Measurements from ENCODE around the gene BAHCC1. TPM values are rescaled to one million over a fixed set of nuclear protein-coding genes. Genes with fewer than 3 reads are reported as not detected.

Gene BAHCC1
- total and polyA plus RNA-seq, 2 donors (not counting 3 experiments of a cell fraction or from before 2014, with no cell fraction given): 4.7 to 11.6 TPM

DNA sequence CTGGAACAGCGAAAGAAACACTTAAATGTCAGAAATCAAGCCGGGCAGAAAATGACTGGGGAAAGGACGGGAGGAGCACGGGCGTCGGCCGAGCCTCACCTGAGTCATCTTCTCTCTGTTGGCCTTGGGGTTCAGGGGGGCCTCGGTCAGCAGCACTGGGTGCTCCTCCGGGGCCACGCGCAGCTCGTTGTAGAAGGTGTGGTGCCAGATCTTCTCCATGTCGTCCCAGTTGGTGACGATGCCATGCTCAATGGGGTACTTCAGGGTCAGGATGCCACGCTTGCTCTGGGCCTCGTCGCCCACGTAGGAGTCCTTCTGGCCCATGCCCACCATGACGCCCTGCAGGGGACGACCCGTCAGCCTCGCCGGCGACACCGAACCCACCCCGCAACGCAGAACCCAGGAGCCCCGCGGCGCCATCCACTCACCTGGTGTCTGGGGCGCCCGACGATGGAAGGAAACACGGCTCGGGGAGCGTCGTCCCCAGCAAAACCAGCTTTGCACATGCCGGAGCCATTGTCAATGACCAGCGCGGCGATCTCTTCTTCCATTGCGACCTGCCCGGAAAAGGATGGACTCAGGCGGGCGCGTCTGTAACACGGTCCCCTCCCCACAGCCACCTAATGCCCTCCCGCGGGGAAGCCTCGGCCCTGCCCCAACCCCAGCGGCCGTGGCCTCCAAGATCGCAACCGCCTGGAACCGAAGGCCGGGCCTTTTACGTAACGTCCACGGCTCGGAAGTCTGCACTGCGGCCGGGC, 116.7 kb downstream of the BAHCC1 start:
- POLR2A ChIA-PET: interaction anchor here (0.6 to 1.9 kb wide), 11 partner anchors 9 to 381 kb away, joined by 3 to 10 read pairs (median 3); partner anchors contain the start of gene BAHCC1
- FAIRE-seq (no peak), DNase-seq (ENCODE audit: low read depth, low spot score) (peak; percentile 27)
- Histone ChIP-seq H2AFZ (ENCODE audit: low read depth, low read length) (no peak overlapping the region), H3K9me3 (replicated peaks; ENCODE audit: control insufficient read depth, insufficient read depth, low read length) (no peaks in the 10 kb centered on the region), H3K9ac (replicated peaks; ENCODE audit: extremely low read depth, insufficient read depth, low read length) (peak overlapping the region; percentile 81), H3K27me3 (ENCODE audit: control insufficient read depth in 2 of 2, insufficient read depth in 2 of 2, low read length in 2 of 2) (no peaks in the 10 kb centered on the region), H3K36me3 (ENCODE audit: control insufficient read depth in 2 of 2, extremely low read depth in 1 of 2, insufficient read depth in 2 of 2, low read length in 2 of 2) (peaks cover 15 to 24% of the 10 kb centered on the region in 2 experiments), H3K27ac (ENCODE audit: insufficient read depth, low read depth, low read length) (peak overlapping the region; percentile 9), H3K4me2 (ENCODE audit: insufficient read depth, low read length) (peak overlapping the region; percentile 19), H3K79me2 (ENCODE audit: control insufficient read depth, insufficient read depth, low read length) (peaks cover 56% of the 10 kb centered on the region), H3K4me1 (ENCODE audit: control insufficient read depth, extremely low read depth, insufficient read depth, low read length) (peaks cover 34% of the 10 kb centered on the region), H4K20me1 (replicated peaks; ENCODE audit: control insufficient read depth, extremely low read depth, insufficient read depth, low read length) (peaks cover 2% of the 10 kb centered on the region), H3K9me1 (replicated peaks; ENCODE audit: control insufficient read depth, extremely low read depth, insufficient read depth, low read length) (no peaks in the 10 kb centered on the region), H3K4me3 (replicated peaks in 1 of 3; ENCODE audit: insufficient read depth in 1 of 3, low read depth in 1 of 3, low read length in 3 of 3) (peak overlapping the region; percentile 42 to 93 (median 78))
- dilution Hi-C loops (cut with MboI; ENCODE audit: extremely low pct_ligation_motif_present, low sequenced_read_pairs): no loop called here
- intact Hi-C loops (cut with micrococcal nuclease): loop anchor here (2.0 to 5.0 kb wide), 2 partner anchors 55 to 260 kb away; no protein-coding TSS in a partner anchor
- CTCF ChIA-PET: interaction anchor here (0.6 to 2.4 kb wide), 5 partner anchors 13 to 257 kb away, joined by 3 to 11 read pairs (median 3); no protein-coding TSS in a partner anchor
- TF ChIP-seq POLR2A (IDR thresholded peaks at IDR 0.05; ENCODE audit: low read depth, low read length) (peak; percentile 75), MYC (IDR thresholded peaks at IDR 0.05; ENCODE audit: low read depth, low read length) (no peak), POLR2AphosphoS5 (IDR thresholded peaks at IDR 0.05; ENCODE audit: insufficient read depth, low read depth, low read length) (peak; percentile 62)
- TSS peak; percentile 54 for BruUV-seq (replicated peaks)

DNA sequence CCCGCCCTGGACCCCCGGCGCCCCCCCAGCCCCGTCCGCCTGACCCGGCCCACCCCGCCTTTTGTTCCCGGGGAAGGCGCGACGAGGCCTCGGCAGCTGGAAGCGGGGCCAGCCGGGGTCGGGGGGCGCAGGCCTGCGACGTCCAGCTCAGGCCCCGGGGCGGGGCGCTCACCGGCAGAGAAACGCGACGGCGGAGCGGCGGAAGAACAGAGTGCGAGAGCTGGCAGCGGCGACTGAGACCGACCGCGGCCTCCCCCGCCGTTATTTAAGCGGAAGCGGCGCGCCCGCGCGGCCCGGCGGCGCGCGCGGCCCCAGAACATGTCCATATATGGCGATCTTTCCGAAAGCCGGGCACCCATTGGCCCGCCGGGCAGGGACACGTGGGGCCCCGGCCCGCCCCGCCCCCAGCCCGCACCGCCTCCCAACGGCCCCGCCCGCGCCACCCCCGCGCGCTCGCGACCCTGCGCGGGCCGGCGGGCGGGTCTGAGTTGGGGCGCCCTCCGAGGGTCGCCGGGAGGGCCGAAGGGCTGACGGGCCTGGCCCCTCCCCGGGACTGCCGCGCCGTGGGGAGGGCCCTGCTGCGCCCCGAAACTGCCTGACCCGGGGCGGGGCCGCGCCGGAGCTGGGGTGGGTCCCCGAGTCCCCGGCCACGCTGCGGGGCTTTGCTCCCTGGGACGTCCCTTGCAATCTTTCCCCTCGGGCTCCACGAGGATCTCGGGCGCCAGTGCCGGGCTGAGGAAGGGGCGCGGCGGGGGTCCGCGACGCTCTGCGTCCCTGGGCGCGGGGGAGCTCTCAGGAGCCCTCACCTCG, 117.5 kb downstream of the BAHCC1 start, which contains the start of gene ACTG1:
Gene ACTG1, minus strand, starts transcription at position 238 of the 810 bp plus-strand sequence. CDS start 445 bp downstream, outside the sequence.
- H3K4me2 ChIP-seq (ENCODE audit: insufficient read depth, low read length): peak within 1 kb of the TSS; percentile 73
- H3K36me3 ChIP-seq (ENCODE audit: control insufficient read depth in 2 of 2, extremely low read depth in 1 of 2, insufficient read depth in 2 of 2, low read length in 2 of 2): peaks cover 15 to 24% of the 10 kb centered on the region in 2 experiments
- H4K20me1 ChIP-seq (replicated peaks; ENCODE audit: control insufficient read depth, extremely low read depth, insufficient read depth, low read length): peaks cover 2% of the 10 kb centered on the region
- ChIA-PET CTCF (interaction anchor here (0.6 to 2.4 kb wide), 5 partner anchors 13 to 258 kb away, joined by 3 to 11 read pairs (median 3); no protein-coding TSS in a partner anchor), POLR2A (interaction anchor here (0.6 to 1.9 kb wide), 11 partner anchors 10 to 381 kb away, joined by 3 to 10 read pairs (median 3); partner anchors contain the start of gene BAHCC1)
- H3K4me3 ChIP-seq (replicated peaks in 1 of 3; ENCODE audit: insufficient read depth in 1 of 3, low read depth in 1 of 3, low read length in 3 of 3): peak within 1 kb of the TSS; percentile 42 to 93 (median 78)
- peaks cover 36% of the 10 kb centered on the region for H3K4me1 ChIP-seq (ENCODE audit: control insufficient read depth, extremely low read depth, insufficient read depth, low read length)
- dilution Hi-C loops (cut with MboI; ENCODE audit: extremely low pct_ligation_motif_present, low sequenced_read_pairs) (no loop called here), intact Hi-C loops (cut with micrococcal nuclease) (loop anchor here (1.0 to 5.0 kb wide), 3 partner anchors 54 to 260 kb away; no protein-coding TSS in a partner anchor)
- TF ChIP-seq, protein P1, sequence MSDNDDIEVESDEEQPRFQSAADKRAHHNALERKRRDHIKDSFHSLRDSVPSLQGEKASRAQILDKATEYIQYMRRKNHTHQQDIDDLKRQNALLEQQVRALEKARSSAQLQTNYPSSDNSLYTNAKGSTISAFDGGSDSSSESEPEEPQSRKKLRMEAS (IDR thresholded peaks at IDR 0.05; ENCODE audit: insufficient read depth, insufficient read length): peak; percentile 35
- TF ChIP-seq FOS (IDR thresholded peaks at IDR 0.05; ENCODE audit: borderline replicate concordance, insufficient read depth, low read length) (no peak), POLR2A (IDR thresholded peaks at IDR 0.05; ENCODE audit: low read depth, low read length) (peak; percentile 99), POLR2AphosphoS5 (IDR thresholded peaks at IDR 0.05; ENCODE audit: insufficient read depth, low read depth, low read length) (peak; percentile 100), MYC (IDR thresholded peaks at IDR 0.05; ENCODE audit: low read depth, low read length) (no peak)
- no peaks in the 10 kb centered on the region for H3K27me3 ChIP-seq (ENCODE audit: control insufficient read depth in 2 of 2, insufficient read depth in 2 of 2, low read length in 2 of 2)
- H3K27ac ChIP-seq (ENCODE audit: insufficient read depth, low read depth, low read length): peak within 1 kb of the TSS; percentile 60
- no TSS peak for BruUV-seq (replicated peaks)
- H3K79me2 ChIP-seq (ENCODE audit: control insufficient read depth, insufficient read depth, low read length): peaks cover 61% of the 10 kb centered on the region
- H3K9me1 ChIP-seq (replicated peaks; ENCODE audit: control insufficient read depth, extremely low read depth, insufficient read depth, low read length): no peaks in the 10 kb centered on the region
- H2AFZ ChIP-seq (ENCODE audit: low read depth, low read length): no peak within 1 kb of the TSS
- DNase-seq (ENCODE audit: low read depth, low spot score): peak; percentile 88
- no peaks in the 10 kb centered on the region for H3K9me3 ChIP-seq (replicated peaks; ENCODE audit: control insufficient read depth, insufficient read depth, low read length)
- H3K9ac ChIP-seq (replicated peaks; ENCODE audit: extremely low read depth, insufficient read depth, low read length): peak within 1 kb of the TSS; percentile 81
- FAIRE-seq: peak; percentile 89

Data from endothelial cell of umbilical vein (primary cell).